ENCODE data around the gene GUCY1B1.

GUCY1B1 gene

DNA sequence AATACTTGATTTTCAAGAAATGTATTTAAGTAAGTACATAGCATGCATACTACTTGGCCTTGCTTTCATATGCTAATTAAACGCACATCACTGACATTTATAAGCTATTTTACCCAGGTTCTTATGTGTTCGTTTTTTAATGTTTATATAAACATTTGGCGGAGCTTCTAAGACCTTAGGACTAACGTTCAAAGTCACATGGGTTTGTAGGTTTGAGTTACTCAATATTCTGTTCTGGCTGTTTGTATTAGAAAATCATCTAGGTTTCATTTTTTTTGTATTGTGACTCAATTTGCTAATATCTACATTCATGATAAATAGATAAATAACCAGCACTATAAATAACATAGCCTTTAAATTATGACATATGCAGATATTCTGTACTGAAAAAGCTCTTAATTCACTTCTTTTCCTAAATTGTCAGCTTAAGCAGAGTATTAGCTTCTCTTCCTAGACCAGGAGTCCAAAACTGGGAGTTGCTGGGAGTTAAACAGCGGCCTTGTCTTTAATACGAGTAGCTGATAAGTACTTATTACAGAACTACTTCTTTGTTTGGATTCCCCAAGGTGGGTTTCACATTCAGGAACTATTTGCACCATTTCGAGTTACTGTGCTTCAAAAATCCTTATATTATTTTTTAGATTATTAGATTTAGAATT lies 42.0 kb downstream of the GUCY1B1 start:
- no peak for DNase-seq

DNA sequence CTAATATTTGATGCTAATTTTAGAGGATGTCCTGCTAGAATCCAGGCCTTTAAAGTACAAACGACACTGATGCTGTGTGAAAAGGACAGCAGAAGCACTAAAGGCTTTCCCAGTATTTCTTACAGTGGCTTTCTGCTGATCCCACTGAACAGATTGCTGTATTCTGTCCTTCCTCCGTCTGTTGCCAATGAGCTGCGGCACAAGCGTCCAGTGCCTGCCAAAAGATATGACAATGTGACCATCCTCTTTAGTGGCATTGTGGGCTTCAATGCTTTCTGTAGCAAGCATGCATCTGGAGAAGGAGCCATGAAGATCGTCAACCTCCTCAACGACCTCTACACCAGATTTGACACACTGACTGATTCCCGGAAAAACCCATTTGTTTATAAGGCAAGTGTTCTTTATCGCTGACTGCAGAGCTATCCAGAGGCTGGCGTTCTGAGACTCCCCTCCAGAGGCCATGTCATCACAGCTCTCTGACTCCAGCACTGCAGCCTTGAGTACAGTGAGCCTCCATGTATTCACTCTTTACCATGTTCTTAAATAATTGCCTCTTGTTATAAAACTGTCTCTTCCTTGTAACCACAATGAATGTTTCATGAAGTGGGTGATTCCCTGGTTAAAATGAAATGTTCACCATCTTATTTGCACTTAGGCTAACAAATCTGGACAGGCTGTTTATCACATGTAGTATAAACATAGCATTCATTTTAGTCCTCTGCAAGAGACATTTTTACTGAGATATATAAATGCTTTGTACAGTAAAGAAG lies 43.6 kb downstream of the GUCY1B1 start:
- no peak for DNase-seq

- no peak for DNase-seq
Observed at GRCh38 chr4:155805016-155805415, 46.2 kb downstream of the GUCY1B1 start.

- no peak for DNase-seq
Observed at GRCh38 chr4:155807021-155807420, 48.2 kb downstream of the GUCY1B1 start.

DNA sequence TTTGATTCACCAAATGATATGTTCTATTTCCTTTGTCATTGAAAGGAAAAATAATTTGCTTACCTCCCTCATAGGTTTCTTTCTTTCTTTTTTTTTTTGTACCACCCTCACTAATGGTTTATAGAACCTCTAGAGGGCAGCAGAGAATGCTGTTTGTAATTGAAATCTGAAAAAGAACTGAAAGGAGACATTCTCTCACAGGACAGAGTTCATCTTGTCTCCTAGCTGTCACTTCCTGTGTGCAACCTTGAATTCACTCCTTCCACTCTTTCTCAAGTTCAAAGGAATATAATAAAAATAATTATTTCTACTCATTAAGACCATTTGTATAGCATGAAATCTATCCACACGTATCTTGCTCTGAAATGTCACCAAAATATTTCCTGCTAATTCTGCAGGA lies 51.0 kb downstream of the GUCY1B1 start:
- no peak for DNase-seq

- no peak for DNase-seq
Observed at GRCh38 chr4:155811083-155811482, 52.3 kb downstream of the GUCY1B1 start.

DNA sequence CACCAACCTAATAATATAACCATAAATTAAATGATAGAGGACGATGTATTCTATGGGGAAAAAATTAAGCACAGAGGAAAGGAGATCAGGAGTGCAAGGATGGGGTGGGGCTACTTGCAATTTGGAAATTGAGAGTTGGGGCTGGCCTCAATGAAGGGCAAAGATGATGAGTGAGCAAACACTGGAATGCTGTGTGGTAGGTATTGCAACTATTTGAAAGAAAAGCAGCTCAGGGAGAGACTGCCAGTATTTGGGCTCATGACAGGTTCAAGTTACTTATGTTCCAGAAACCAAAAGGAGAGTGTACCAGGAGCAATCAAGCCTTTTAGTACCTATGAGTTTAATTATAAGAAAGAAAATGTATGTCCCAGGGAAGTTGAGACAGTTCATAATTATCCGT lies 59.8 kb downstream of the GUCY1B1 start:
- no peak for DNase-seq

DNA sequence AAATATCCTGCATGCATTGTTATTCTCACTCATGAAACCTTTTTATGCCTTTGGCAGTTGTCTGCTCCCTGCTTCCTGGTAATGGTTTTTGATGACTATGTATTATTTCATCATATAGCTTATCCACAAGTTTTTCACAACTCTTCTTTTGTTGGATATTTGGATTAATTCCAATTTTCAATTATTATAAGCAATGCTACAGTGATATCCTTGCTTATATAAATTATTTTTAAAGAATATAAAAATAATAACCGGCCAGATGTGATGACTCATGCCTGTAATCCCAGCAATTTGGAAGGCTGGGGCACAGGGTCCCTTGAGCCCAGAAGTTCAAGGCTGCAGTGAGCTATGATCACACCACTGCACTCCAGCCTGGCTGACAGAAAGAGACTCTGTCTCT lies 60.2 kb downstream of the GUCY1B1 start:
- no peak for DNase-seq

DNA sequence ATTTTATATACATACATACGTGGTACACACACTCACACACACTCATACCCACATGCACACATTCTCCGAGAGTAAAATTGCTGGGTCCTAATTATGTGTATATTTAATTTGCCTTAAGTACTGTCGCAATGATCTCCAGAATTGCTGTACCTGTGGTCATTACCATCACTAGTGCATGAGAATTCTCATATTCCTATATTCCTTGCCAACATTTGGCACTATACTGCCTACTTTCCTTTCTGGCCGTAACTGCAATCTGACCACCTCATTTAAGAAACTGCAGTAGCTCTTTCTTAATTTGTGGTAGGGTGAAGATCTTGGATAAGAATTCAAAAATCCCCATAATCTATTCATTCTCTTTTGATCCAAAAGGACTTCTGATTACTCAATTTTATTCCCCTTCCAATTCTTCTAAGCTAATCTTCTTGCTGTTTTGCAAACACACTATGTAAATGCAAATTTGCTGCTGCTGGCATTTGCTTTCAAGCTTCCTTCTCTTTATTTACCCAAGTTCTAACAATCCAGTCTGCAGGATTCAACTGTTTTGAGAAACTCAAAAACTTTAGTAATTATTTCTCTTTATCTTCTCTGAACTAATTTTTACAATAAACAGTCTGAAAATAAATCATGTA lies 62.2 kb downstream of the GUCY1B1 start:
- no peak for DNase-seq

DNA sequence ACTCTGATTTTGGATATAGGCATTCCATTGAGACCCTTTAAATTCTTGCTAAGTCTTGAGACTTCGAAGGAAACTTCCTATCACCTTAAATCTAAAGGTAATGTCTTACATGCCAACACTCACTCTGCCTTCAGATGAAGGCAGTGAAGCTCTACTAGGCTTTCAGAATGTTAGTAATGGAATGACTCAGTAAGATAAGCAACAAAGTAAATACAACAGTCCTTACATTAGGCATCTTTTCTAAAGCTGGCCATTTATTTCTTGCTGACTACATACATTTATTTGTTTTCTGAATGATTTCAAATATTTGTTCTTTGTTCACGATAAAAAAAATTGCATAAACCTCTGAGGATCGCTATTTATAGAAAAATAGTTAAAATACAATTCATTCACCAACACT lies 63.8 kb downstream of the GUCY1B1 start:
- no peak for DNase-seq

- DNase-seq, result no peak
Observed at GRCh38 chr4:155828628-155829027, 69.8 kb downstream of the GUCY1B1 start.

DNA sequence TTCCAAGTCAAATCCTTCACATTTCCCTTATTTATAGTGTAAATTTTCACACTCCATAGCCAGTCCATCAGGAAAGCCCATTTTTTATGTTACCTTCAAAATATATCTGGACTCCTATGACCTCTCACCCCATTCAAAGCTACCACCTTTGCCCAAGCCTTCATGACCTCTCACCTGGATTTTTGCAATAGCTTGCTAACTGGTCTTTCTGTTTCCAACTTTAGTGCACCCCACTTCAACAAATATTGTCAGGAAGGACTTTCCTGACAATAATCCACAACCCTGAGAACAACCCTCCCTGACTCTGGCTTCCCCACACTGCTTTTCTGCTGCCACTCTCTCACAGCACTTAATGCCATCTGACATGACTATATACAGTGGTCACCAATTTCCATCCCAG lies 73.8 kb downstream of the GUCY1B1 start:
- no peak for DNase-seq

GRCh38 chr4:155837203-155837796 lies 78.5 kb downstream of the GUCY1B1 start:
- DNase-seq, result no peak

GRCh38 chr4:155842080-155842479 lies 83.3 kb downstream of the GUCY1B1 start:
- no peak for DNase-seq

GRCh38 chr4:155846929-155847328 lies 88.1 kb downstream of the GUCY1B1 start:
- DNase-seq, result no peak

DNA sequence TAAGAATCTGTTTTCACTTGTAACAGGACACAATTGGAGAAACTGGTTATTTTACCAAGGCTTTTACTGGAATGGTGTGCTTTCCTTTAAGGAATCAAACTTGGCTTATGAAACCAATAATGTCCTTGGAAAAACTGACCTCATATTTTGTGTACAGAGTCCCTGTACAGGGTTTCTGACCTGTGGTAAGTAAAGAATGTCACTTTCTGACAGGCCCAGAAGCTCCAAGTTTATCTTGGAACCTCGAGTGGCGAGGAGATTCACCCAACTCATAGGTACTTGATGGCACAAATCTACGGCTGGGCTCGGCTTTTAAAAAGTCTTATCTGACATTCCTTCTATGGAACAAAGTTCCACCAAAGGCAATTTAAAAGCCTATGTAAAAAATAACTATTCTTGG lies 90.2 kb downstream of the GUCY1B1 start:
- no peak for DNase-seq

- no peak for DNase-seq
Observed at GRCh38 chr4:155853189-155853588, 94.4 kb downstream of the GUCY1B1 start.

- no peak for DNase-seq
Observed at GRCh38 chr4:155854582-155855226, 95.9 kb downstream of the GUCY1B1 start.

DNA sequence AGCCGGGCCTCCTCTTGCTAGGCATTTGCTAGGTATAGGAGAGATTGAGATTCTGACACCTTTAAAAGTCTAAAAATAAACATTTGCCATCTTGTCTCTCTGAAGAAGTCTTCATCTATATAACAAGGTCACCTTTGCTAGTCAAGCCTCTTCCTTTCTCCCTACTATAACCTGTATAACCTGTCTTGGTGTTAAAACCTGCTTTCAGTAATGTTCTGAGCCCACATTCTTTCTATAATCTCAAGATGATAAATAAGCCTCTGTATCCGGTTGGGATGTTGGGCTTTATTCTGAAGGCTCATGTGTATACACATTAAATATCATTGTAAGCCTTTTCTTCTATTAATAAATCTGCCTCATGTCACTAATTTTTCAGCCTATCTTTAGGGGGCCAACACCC lies 97.1 kb downstream of the GUCY1B1 start:
- DNase-seq, result no peak

Data from NK-92 treated with Interleukin-12 subunit alpha and Interleukin-12 subunit beta, amount 100 ng/mL, for 24 hours (cell line).